Measurements from ENCODE around the gene SIX6.

DNA sequence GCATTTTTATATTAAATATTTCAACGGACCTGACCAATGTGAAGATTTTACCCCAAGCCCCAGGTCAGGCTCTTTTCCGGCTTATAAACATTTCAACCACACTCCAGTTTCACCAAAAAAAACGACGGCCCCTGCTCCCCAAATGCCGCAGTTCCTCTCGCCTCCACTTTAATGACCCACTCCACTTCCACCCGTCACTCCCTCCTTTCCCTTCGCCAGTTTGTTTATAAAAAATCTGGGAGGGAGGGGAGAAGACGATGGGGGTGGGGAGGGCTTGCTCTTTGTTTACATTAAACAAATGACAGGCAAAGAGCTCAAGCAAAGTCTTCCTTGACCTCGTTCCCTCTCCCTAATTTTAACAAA is 5.4 kb downstream of the SIX6 start:
- TF ChIP-seq, protein P1, sequence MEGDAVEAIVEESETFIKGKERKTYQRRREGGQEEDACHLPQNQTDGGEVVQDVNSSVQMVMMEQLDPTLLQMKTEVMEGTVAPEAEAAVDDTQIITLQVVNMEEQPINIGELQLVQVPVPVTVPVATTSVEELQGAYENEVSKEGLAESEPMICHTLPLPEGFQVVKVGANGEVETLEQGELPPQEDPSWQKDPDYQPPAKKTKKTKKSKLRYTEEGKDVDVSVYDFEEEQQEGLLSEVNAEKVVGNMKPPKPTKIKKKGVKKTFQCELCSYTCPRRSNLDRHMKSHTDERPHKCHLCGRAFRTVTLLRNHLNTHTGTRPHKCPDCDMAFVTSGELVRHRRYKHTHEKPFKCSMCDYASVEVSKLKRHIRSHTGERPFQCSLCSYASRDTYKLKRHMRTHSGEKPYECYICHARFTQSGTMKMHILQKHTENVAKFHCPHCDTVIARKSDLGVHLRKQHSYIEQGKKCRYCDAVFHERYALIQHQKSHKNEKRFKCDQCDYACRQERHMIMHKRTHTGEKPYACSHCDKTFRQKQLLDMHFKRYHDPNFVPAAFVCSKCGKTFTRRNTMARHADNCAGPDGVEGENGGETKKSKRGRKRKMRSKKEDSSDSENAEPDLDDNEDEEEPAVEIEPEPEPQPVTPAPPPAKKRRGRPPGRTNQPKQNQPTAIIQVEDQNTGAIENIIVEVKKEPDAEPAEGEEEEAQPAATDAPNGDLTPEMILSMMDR (IDR thresholded peaks at IDR 0.05 in 8 of 11, conservative IDR thresholded peaks at IDR 0.05 in 3 of 11) = no peak
- TF ChIP-seq POLR2A (IDR thresholded peaks at IDR 0.05) (no peak), POLR2AphosphoS5 (IDR thresholded peaks at IDR 0.05) (no peak)
